HG02943 (cell line): Measurements from ENCODE around the gene CACNG4.

ENCODE experiments used
- ATAC-seq: cut with Tn5 transposase; IDR thresholded peaks from one replicate; pipeline ENCODE4 v1.9.1; 2021; ENCODE audit warnings: mild to moderate bottlenecking, low read depth, moderate library complexity; ENCODE audit not compliant: unreplicated experiment

The CACNG4 gene

GRCh38 chr17:66963909-66964771, at the start of gene CACNG4:
Gene CACNG4 (plus strand): TSS chr17:66964707. CDS start chr17:66964912, 205 bp downstream.
- ATAC-seq, result no peak

- no peak for ATAC-seq
Observed at GRCh38 chr17:66915204-66915611, 49.3 kb upstream of the CACNG4 start.

- ATAC-seq, result no peak
Observed at GRCh38 chr17:66915792-66916191, 48.7 kb upstream of the CACNG4 start.

- ATAC-seq, result no peak
Observed at GRCh38 chr17:66916946-66917345, 47.6 kb upstream of the CACNG4 start.

- no peak for ATAC-seq
Observed at GRCh38 chr17:66918896-66919295, 45.6 kb upstream of the CACNG4 start.

GRCh38 chr17:66920435-66920834, 44.1 kb upstream of the CACNG4 start:
- no peak for ATAC-seq

- ATAC-seq, result no peak
Observed at GRCh38 chr17:66920950-66921349, 43.6 kb upstream of the CACNG4 start.

- no peak for ATAC-seq
Observed at GRCh38 chr17:66923886-66924285, 40.6 kb upstream of the CACNG4 start.

- no peak for ATAC-seq
Observed at GRCh38 chr17:66925811-66926500, 38.6 kb upstream of the CACNG4 start.

- ATAC-seq, result no peak
Observed at GRCh38 chr17:66928949-66929348, 35.6 kb upstream of the CACNG4 start.

GRCh38 chr17:66929591-66929990, 34.9 kb upstream of the CACNG4 start:
- ATAC-seq, result no peak

- no peak for ATAC-seq
Observed at GRCh38 chr17:66930933-66931332, 33.6 kb upstream of the CACNG4 start.

GRCh38 chr17:66932311-66932710, 32.2 kb upstream of the CACNG4 start:
- no peak for ATAC-seq

- ATAC-seq, result no peak
Observed at GRCh38 chr17:66934040-66934439, 30.5 kb upstream of the CACNG4 start.

- no peak for ATAC-seq
Observed at GRCh38 chr17:66935717-66936116, 28.8 kb upstream of the CACNG4 start.

GRCh38 chr17:66938656-66939055, 25.9 kb upstream of the CACNG4 start:
- ATAC-seq, result no peak

GRCh38 chr17:66939461-66940114, 24.9 kb upstream of the CACNG4 start:
- no peak for ATAC-seq

GRCh38 chr17:66941249-66941648, 23.3 kb upstream of the CACNG4 start:
- no peak for ATAC-seq

- no peak for ATAC-seq
Observed at GRCh38 chr17:66941773-66942450, 22.6 kb upstream of the CACNG4 start.

GRCh38 chr17:66942451-66943264, 21.8 kb upstream of the CACNG4 start:
- no peak for ATAC-seq
